IPS-15b (cell line): Measurements from ENCODE around the gene EXOC6.

Source experiments
- H3K27me3 ChIP-seq: one replicate; pipeline ENCODE4 v1.6.1; 2013; ENCODE audit warnings: low read length; ENCODE audit not compliant: control insufficient read depth, insufficient read depth
- H3K36me3 ChIP-seq: one replicate; pipeline ENCODE4 v1.6.1; 2013; ENCODE audit warnings: low read length; ENCODE audit not compliant: control insufficient read depth, insufficient read depth
- H3K4me1 ChIP-seq: one replicate; pipeline ENCODE4 v1.6.1; 2013; ENCODE audit warnings: mild to moderate bottlenecking, low read length; ENCODE audit not compliant: control insufficient read depth, insufficient read depth
- H3K4me3 ChIP-seq: one replicate; pipeline ENCODE4 v1.5.1; 2013; ENCODE audit warnings: low read depth, low read length
- H3K9ac ChIP-seq: one replicate; pipeline ENCODE4 v1.6.1; 2013; ENCODE audit warnings: low read depth, mild to moderate bottlenecking, low read length
- H3K9me3 ChIP-seq: one replicate; pipeline ENCODE4 v1.6.1; 2013; ENCODE audit warnings: mild to moderate bottlenecking, low read length; ENCODE audit not compliant: control insufficient read depth, insufficient read depth

Gene EXOC6

DNA sequence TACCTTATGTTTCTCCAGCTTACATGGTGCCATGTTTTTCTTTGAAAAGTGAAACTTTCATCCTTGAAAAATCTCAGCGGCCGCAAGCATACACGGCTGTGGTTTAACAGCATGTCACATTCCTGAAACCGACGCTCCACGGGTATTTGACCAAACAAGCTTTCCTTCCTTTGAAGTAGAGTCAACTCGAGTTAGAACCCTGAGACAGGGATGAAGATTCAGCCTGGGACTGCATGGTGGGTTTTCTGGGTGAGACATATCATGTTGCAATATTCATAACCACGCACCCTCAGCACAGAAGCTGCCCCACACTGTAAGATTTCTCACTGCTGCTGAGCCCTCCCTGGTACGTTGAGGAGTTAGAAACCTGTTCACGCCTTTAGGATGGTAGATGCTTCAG is 233.5 kb downstream of the EXOC6 start:
- Histone ChIP-seq H3K4me1 (peaks cover 3% of the 10 kb centered on the region), H3K9ac (no peak overlapping the region), H3K27me3 (peaks cover 25% of the 10 kb centered on the region), H3K9me3 (no peaks in the 10 kb centered on the region), H3K36me3 (no peaks in the 10 kb centered on the region), H3K4me3 (no peak overlapping the region)

DNA sequence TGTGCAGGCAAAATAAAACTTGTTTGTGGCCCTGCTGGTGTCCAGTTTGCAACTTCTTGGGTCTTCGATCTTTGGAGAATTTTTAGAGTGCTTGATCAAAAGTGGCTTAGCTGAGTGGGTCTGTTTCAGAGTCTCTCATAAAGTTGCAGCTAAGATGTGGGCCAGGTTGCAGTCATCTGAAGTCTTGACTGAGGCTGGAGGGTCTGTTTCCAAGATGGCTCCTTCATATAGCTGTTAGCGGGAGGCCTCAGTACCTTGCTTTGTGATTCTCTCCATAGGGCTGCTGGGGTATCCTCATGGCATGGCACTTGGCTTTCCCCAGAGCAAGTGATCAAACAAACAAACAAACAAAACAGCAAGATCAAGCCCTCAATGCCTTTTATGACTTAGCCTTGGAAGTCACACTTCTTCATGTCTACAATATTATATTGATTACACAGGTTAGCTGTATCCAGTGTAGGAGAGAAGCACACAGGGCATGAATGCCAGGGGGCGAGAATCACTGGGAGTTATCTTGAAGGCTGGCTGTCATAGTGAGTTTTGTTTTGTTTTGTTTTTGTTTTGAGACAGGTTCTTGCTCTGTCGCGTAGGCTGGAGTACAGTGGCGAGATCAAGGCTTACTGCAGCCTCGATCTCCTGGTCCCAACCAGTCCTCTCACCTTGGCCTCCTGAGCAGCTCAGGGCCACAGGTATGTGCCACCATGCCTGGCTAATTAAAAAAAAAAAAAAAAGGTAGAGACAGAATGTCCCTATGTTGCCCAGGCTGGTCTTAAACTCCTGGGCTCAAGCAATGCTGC is 235.6 kb downstream of the EXOC6 start:
- peaks cover 10% of the 10 kb centered on the region for H3K27me3 ChIP-seq
- no peak overlapping the region for H3K4me3 ChIP-seq
- no peaks in the 10 kb centered on the region for H3K9me3 ChIP-seq

DNA sequence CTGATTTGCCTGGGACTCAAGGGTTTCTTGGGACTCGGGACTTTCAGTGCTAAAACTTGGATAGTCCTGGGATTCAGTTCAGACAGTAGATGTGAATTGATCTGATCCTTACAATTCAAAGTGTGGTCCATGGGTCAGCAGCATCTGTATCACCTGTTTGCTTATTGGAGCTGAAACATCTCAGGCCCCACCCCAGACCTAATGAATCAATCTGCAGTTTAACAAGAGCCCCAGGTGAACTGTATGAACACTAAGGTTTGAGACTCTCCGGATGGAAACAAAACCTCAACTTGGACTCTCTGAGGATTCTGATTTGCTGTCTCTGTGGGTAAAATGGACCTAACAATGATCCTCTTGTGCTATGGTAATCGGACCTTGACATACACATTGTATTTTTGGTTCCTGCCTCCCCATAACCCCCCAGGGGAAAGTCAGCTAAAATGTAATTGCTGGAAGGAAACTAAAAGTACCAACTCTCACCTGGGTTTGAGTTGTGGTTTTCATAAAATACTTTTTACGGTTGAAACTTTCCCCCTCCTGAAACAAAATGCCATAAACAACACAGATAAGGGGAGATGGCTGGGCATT is 237.0 kb downstream of the EXOC6 start:
- Histone ChIP-seq H3K4me3 (no peak overlapping the region), H3K4me1 (peaks cover 9% of the 10 kb centered on the region), H3K36me3 (no peaks in the 10 kb centered on the region), H3K9me3 (no peaks in the 10 kb centered on the region), H3K27me3 (no peaks in the 10 kb centered on the region), H3K9ac (no peak overlapping the region)

More for the DNA sequence above, 235.6 kb downstream of the EXOC6 start:
- Histone ChIP-seq H3K36me3 (no peaks in the 10 kb centered on the region), H3K4me1 (peaks cover 12% of the 10 kb centered on the region), H3K9ac (no peak overlapping the region)

DNA sequence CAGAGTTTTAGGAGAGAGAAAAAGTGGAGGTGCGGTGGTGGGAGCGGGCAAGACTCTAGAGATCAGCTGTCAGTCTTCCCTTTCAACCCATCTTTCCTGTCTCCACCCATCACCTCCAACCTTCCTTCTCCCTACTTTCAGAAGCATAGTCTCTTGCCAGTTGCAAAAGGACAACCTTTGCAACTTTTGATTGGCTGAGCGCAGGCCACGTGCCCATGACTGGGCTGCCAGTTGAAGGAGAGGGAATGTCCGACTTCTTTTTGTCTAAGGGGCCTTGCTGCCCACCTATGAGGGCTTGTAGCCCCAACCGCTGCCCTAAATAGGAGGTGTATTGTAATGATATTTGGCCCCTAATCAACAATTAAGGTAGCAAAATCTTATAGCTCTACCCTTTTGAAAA is 238.0 kb downstream of the EXOC6 start:
- Histone ChIP-seq H3K4me1 (peaks cover 9% of the 10 kb centered on the region), H3K27me3 (no peaks in the 10 kb centered on the region), H3K4me3 (no peak overlapping the region), H3K9ac (no peak overlapping the region), H3K9me3 (no peaks in the 10 kb centered on the region), H3K36me3 (no peaks in the 10 kb centered on the region)

DNA sequence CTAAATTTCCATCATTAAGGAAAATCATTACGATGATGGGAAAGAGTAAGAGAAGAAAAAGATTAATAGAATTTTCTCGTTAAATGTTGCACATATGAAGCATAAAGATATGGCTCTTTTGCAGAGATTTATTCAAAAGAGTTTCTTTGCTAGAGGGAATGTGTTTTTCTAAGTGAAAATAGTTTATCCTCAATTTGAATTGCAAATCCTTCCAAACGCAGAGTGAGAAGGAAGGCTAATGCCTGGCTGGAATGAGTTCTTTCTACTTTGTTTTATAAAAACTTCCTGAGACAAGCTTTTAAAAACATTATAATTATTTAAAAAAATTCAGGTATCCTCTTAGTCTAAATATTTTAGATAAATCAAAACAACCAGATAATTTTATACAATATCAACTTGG is 239.5 kb downstream of the EXOC6 start:
- H3K9me3 ChIP-seq, result no peaks in the 10 kb centered on the region
- H3K27me3 ChIP-seq, result no peaks in the 10 kb centered on the region
- H3K4me1 ChIP-seq, result peaks cover 9% of the 10 kb centered on the region
- H3K9ac ChIP-seq, result no peak overlapping the region
- no peaks in the 10 kb centered on the region for H3K36me3 ChIP-seq
- no peak overlapping the region for H3K4me3 ChIP-seq

DNA sequence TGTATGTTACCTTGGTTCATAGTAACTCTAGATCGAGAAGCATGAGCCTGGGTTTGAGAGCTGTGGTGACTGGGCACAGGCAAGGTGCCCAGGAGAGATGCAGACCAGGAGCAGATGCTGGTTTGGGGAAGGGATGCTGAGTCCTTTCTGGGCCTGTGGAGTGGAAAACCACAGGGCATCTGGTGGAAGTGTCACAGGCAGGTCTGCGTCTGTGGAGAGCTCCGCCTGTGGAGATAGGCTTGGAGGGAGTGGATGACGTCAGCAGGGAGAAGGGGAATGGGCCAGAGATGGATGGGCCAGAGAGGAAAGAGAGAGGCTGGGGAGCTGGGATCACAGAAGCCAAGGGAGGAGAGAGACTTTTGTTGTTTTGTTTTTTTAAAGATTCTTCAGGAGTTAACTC is 240.1 kb downstream of the EXOC6 start:
- Histone ChIP-seq H3K36me3 (no peaks in the 10 kb centered on the region), H3K4me1 (peaks cover 9% of the 10 kb centered on the region), H3K27me3 (no peaks in the 10 kb centered on the region)

DNA sequence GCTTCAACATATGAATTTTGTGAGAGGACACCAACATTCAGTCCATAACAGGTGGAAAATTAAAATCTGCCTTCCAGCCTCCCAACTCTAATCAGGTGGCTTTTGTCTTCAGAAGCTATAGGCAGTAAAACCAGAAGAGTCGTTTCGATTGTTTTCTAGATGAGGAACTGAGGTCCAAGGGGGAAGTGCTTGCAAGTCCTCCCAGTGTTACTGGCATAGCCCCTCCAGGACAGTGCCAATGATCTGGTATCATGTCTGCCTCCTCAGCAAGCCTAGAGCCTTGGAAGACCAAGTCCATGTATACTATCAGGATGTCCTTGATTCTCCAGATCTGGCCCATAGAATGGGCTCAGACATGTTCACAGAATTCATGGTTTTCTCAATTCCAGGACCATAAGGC is 242.3 kb downstream of the EXOC6 start:
- no peak overlapping the region for H3K9ac ChIP-seq
- H3K9me3 ChIP-seq, result no peaks in the 10 kb centered on the region
- peaks cover 9% of the 10 kb centered on the region for H3K4me1 ChIP-seq
- no peaks in the 10 kb centered on the region for H3K27me3 ChIP-seq
- no peak overlapping the region for H3K4me3 ChIP-seq
- no peaks in the 10 kb centered on the region for H3K36me3 ChIP-seq

More for the DNA sequence above, 240.1 kb downstream of the EXOC6 start:
- Histone ChIP-seq H3K4me3 (no peak overlapping the region), H3K9me3 (no peaks in the 10 kb centered on the region), H3K9ac (no peak overlapping the region)

DNA sequence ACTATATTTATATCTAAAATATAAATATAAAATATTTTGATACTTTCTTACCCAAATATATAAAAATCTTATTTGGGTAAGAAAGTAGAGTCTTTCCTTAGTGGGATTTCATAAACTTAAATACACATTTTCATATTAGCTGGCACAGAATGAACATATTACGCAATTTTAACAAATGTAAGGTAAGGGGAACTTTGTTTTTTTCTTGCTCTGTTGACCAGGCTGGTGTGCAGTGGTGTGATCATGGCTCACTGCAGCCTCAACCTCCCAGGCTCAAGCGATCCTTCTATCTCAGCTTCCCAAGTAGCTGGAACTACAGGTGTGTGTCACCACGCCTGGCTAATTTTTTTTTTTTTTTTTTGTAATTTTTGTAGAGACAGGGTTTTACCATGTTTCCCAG is 243.6 kb downstream of the EXOC6 start:
- Histone ChIP-seq H3K4me3 (no peak overlapping the region), H3K9ac (no peak overlapping the region), H3K27me3 (no peaks in the 10 kb centered on the region), H3K4me1 (peaks cover 9% of the 10 kb centered on the region), H3K36me3 (no peaks in the 10 kb centered on the region), H3K9me3 (no peaks in the 10 kb centered on the region)

DNA sequence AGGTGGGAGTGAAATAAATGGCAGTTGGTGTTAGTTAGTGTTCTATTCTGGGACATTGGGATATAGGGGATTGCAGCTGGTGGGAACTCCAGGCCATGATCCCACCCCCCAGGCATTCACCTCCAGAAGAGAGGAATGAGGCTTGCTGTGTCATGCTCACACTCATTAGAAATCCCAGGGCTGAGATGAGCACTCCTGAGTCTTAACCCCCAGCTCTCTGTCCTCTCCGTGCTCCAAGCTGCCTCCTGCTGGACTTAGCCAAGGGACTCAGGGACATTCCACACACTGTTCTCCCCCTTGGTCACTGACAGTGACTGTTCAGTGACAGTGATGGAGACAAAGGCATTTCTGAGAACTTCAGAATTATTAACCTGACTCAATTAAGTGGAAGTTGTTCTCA is 246.9 kb downstream of the EXOC6 start:
- no peaks in the 10 kb centered on the region for H3K36me3 ChIP-seq
- H3K27me3 ChIP-seq, result no peaks in the 10 kb centered on the region
- H3K4me1 ChIP-seq, result no peaks in the 10 kb centered on the region
- no peaks in the 10 kb centered on the region for H3K9me3 ChIP-seq
- H3K4me3 ChIP-seq, result no peak overlapping the region
- H3K9ac ChIP-seq, result no peak overlapping the region

DNA sequence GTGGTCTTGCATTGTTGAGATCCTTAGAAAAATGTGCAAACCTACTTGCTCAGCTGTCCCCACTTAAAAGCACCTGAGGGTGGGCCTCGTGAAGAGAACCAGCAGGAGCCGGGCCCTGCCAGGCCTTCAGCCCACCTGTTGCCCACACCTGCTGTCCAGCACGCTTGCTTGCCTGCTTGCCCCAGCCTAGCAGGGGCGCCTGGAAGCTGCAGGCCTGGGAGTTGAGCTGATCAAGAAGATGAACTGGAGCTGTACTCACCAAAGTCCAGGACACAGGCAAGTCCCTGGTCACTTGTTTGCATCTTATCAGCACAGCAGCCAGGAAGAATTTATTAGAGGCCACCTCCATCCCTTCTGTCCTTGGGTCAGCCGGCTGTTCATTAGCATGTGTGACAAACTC is 248.6 kb downstream of the EXOC6 start:
- Histone ChIP-seq H3K9ac (no peak overlapping the region), H3K9me3 (no peaks in the 10 kb centered on the region), H3K36me3 (no peaks in the 10 kb centered on the region), H3K4me3 (no peak overlapping the region), H3K4me1 (no peaks in the 10 kb centered on the region), H3K27me3 (no peaks in the 10 kb centered on the region)

DNA sequence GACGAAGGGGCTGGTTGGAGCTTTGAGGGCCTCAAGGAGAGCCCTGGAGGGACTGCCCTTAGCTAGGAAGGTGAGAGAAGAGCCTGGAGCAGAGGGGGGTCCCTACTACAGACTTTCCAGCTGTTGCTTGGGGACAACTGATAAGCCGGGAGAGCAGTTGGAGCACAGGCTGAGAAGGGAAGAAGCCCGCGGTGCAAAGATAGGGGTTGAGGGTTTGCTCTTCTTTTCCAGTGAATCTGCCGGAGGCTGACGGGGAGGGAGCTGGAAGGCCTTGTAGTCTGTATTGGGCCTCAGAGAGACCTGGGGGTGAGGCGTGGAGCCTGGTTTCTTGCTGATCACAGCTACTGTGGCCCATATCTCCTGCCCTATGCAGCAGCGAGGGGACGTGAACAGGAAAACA is 249.1 kb downstream of the EXOC6 start:
- no peak overlapping the region for H3K4me3 ChIP-seq
- H3K4me1 ChIP-seq, result no peaks in the 10 kb centered on the region
- H3K9me3 ChIP-seq, result no peaks in the 10 kb centered on the region
- no peak overlapping the region for H3K9ac ChIP-seq
- no peaks in the 10 kb centered on the region for H3K27me3 ChIP-seq
- H3K36me3 ChIP-seq, result no peaks in the 10 kb centered on the region

DNA sequence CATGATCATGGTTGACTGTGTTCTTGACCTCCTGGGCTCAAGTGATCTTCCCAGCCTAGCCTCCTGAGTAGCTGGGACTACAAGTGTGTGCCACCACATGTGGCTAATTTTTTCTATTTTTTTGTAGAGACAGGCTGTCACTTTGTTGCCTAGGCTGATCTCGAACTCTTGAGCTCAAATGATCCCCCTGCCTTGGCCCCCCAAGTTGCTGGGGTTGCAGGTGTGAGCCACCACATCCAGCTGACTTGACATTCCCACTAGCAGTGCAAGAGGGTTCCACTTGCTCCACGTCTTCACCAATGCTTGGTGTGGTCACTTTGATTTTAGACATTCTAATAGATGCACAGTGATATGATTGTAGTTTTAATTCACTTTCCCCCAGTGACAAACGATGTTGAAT is 250.5 kb downstream of the EXOC6 start:
- Histone ChIP-seq H3K4me1 (no peaks in the 10 kb centered on the region), H3K36me3 (no peaks in the 10 kb centered on the region), H3K27me3 (no peaks in the 10 kb centered on the region), H3K9me3 (no peaks in the 10 kb centered on the region), H3K4me3 (no peak overlapping the region), H3K9ac (no peak overlapping the region)
